Liver (tissue), 9 donors: ENCODE results near the gene BBS7. TPM values are rescaled to one million over a fixed set of nuclear protein-coding genes. Genes with fewer than 3 reads are reported as not detected.

ENCODE experiments used
- DNase-seq: peaks from one replicate; pipeline ENCODE4 v3.0.0-alpha.2; 2017; ENCODE audit warnings: low spot score
- H3K27ac ChIP-seq, 2 donors: one replicate each; pipeline ENCODE4 v1.7.0; 2013; ENCODE audit warnings: inconsistent platforms in 2 of 2, low read length in 2 of 2, control low read depth in 1 of 2, low read depth in 1 of 2, mild to moderate bottlenecking in 1 of 2
- H3K27me3 ChIP-seq, 4 donors: one replicate each; pipeline versions ENCODE4 v1.6.1 to v1.7.0; 2013; ENCODE audit warnings: low read length in 3 of 4, inconsistent platforms in 1 of 4, mild to moderate bottlenecking in 1 of 4, moderate library complexity in 1 of 4; ENCODE audit not compliant: control insufficient read depth in 4 of 4, insufficient read depth in 4 of 4
- H3K36me3 ChIP-seq, 4 donors: one replicate each; pipeline versions ENCODE4 v1.6.1 to v1.7.0; 2013; ENCODE audit warnings: low read length in 3 of 4, mild to moderate bottlenecking in 3 of 4, low read depth in 1 of 4, moderate library complexity in 1 of 4; ENCODE audit not compliant: control insufficient read depth in 4 of 4, insufficient read depth in 3 of 4
- H3K4me1 ChIP-seq, 4 donors: one replicate each; pipeline versions ENCODE4 v1.6.1 to v1.7.0; 2013; ENCODE audit warnings: low read length in 3 of 4, mild to moderate bottlenecking in 3 of 4, moderate library complexity in 1 of 4; ENCODE audit not compliant: control insufficient read depth in 4 of 4, insufficient read depth in 4 of 4
- H3K4me3 ChIP-seq, 3 donors: one replicate each; pipeline versions ENCODE4 v1.6.1 to v1.7.0; 2013; ENCODE audit warnings: low read length in 3 of 3, control low read depth in 1 of 3, low read depth in 1 of 3, mild to moderate bottlenecking in 1 of 3
- H3K9ac ChIP-seq, 2 donors: one replicate each; pipeline ENCODE4 v1.7.0; 2013; ENCODE audit warnings: low read length in 2 of 2, mild to moderate bottlenecking in 2 of 2, moderate library complexity in 2 of 2, control low read depth in 1 of 2, low read depth in 1 of 2
- H3K9me3 ChIP-seq, 4 donors: one replicate each; pipeline versions ENCODE4 v1.6.1 to v1.7.0; 2013; ENCODE audit warnings: low read length in 3 of 4; ENCODE audit not compliant: control insufficient read depth in 4 of 4
- CTCF ChIP-seq: fragments of 150-350 bp; IDR thresholded peaks from 2 replicates; pipeline ENCODE4 v1.5.1; 2017; ENCODE audit warnings: improper control_type of control experiment, low read depth, low read length; ENCODE audit not compliant: missing input control
- EGR1 ChIP-seq, 2 donors: IDR thresholded peaks; 2 replicates each; pipeline ENCODE4 v1.6.1; 2016 to 2018; ENCODE audit warnings: antibody characterized with exemption in 2 of 2, low read depth in 2 of 2
- FOXA1 ChIP-seq: IDR thresholded peaks from 2 replicates; pipeline ENCODE4 v1.6.1; 2016; ENCODE audit warnings: antibody characterized with exemption
- FOXA2 ChIP-seq: IDR thresholded peaks from 2 replicates; pipeline ENCODE4 v1.6.1; 2016; ENCODE audit warnings: antibody characterized with exemption
- GABPA ChIP-seq, 2 donors: IDR thresholded peaks in 1 of 2; conservative IDR thresholded peaks in 1 of 2; 2 replicates each; pipeline ENCODE4 v1.6.1; 2016; ENCODE audit warnings: antibody characterized with exemption in 2 of 2, mild to moderate bottlenecking in 1 of 2, moderate library complexity in 1 of 2
- HNF4A ChIP-seq, 2 donors: conservative IDR thresholded peaks; 2 replicates each; pipeline ENCODE4 v1.6.1; 2016; ENCODE audit warnings: antibody characterized with exemption in 2 of 2, mild to moderate bottlenecking in 2 of 2
- HNF4G ChIP-seq: IDR thresholded peaks from 2 replicates; pipeline ENCODE4 v1.6.1; 2016; ENCODE audit warnings: antibody characterized with exemption
- JUND ChIP-seq, 2 donors: IDR thresholded peaks; 2 replicates each; pipeline ENCODE4 v1.6.1; 2016; ENCODE audit warnings: antibody characterized with exemption in 2 of 2
- MAX ChIP-seq: IDR thresholded peaks from 2 replicates; pipeline ENCODE4 v1.6.1; 2016; ENCODE audit warnings: antibody characterized with exemption
- NR2F2 ChIP-seq: IDR thresholded peaks from 2 replicates; pipeline ENCODE4 v1.6.1; 2016; ENCODE audit warnings: antibody characterized with exemption
- RAD21 ChIP-seq, 2 donors: IDR thresholded peaks; 2 replicates each; pipeline ENCODE4 v1.6.1; 2016; ENCODE audit warnings: antibody characterized with exemption in 2 of 2, mild to moderate bottlenecking in 2 of 2
- REST ChIP-seq: IDR thresholded peaks from 2 replicates; pipeline ENCODE4 v1.6.1; 2016; ENCODE audit warnings: antibody characterized with exemption, mild to moderate bottlenecking
- RXRA ChIP-seq, 2 donors: IDR thresholded peaks; 2 replicates each; pipeline ENCODE4 v1.6.1; 2017 to 2018; ENCODE audit warnings: antibody characterized with exemption in 2 of 2, mild to moderate bottlenecking in 1 of 2
- SP1 ChIP-seq: IDR thresholded peaks from 2 replicates; pipeline ENCODE4 v1.6.1; 2018; ENCODE audit warnings: antibody characterized with exemption, mild to moderate bottlenecking
- TAF1 ChIP-seq: conservative IDR thresholded peaks from 2 replicates; pipeline ENCODE4 v1.6.1; 2016; ENCODE audit warnings: antibody characterized with exemption, mild to moderate bottlenecking
- WGBS: extraction: QIAGEN DNeasy Blood & Tissue Kit; methylation state at CpG from one replicate; pipeline ENCODE4 v1.1.7; 2013; 5-methylcytosine and 5-hydroxymethylcytosine counted together
- polyA plus RNA-seq, 2 donors: library from polyadenylated mRNA; stranded (reverse) in 1 of 2; unstranded in 1 of 2; fragments of 200-250 nt in 1 of 2; fragments of >200 nt in 1 of 2; fragmentation: Nextera tagmentation in 1 of 2; extraction: Ambion mirVana in 1 of 2; gene quantifications; one replicate each; pipeline versions ENCODE4 v1.2.1 to v1.2.3, GENCODE V29; 2013 to 2015
- total RNA-seq, 2 donors: library from RNA; depleted of rRNA; stranded (reverse); fragments of >200 nt; gene quantifications; one replicate each; pipeline ENCODE4 v1.2.3, GENCODE V29; 2014
- TF ChIP-seq, protein P1 (sequence below): IDR thresholded peaks from 2 replicates; pipeline ENCODE4 v1.6.1; 2016; ENCODE audit warnings: antibody characterized with exemption
- TF ChIP-seq, protein P2 (sequence below): IDR thresholded peaks from 2 replicates; pipeline ENCODE4 v1.6.1; 2016; ENCODE audit warnings: antibody characterized with exemption
- donor health status: healthy.
- donor health status: healthy.
- donor health status: healthy.
- donor health status: healthy.
- donor health status: healthy.

BBS7 gene
- total and polyA plus RNA-seq, 4 donors, result 1.8 to 8.4 (median 3.1) TPM

- WGBS, result 92% methylated on average over 1 of the region's 1 CpG
- Histone ChIP-seq H3K27me3 (no peaks in the 10 kb centered on the region), H3K27ac (no peak overlapping the region), H3K36me3 (peaks cover 0 to 9% (median under 1%) of the 10 kb centered on the region in 4 donors), H3K4me1 (peaks cover 4 to 10% (median 10%) of the 10 kb centered on the region in 4 donors), H3K9ac (no peak overlapping the region), H3K4me3 (no peak overlapping the region), H3K9me3 (no peaks in the 10 kb centered on the region)
- no peak for TF ChIP-seq HNF4A (conservative IDR thresholded peaks at IDR 0.05)
- no peak for TF ChIP-seq TAF1
- no peak for TF ChIP-seq RAD21 (IDR thresholded peaks at IDR 0.05)
- no peak for TF ChIP-seq RXRA (IDR thresholded peaks at IDR 0.05)
- TF ChIP-seq JUND (IDR thresholded peaks at IDR 0.05), result no peak
- no peak for TF ChIP-seq CTCF
- no peak for TF ChIP-seq GABPA (IDR thresholded peaks at IDR 0.05 in 1 of 2, conservative IDR thresholded peaks at IDR 0.05 in 1 of 2)
- no peak for TF ChIP-seq EGR1 (IDR thresholded peaks at IDR 0.05; ENCODE audit: low read depth in 2 of 2)
- TF ChIP-seq SP1, result no peak
- no peak for TF ChIP-seq HNF4G
- TF ChIP-seq, protein P1, sequence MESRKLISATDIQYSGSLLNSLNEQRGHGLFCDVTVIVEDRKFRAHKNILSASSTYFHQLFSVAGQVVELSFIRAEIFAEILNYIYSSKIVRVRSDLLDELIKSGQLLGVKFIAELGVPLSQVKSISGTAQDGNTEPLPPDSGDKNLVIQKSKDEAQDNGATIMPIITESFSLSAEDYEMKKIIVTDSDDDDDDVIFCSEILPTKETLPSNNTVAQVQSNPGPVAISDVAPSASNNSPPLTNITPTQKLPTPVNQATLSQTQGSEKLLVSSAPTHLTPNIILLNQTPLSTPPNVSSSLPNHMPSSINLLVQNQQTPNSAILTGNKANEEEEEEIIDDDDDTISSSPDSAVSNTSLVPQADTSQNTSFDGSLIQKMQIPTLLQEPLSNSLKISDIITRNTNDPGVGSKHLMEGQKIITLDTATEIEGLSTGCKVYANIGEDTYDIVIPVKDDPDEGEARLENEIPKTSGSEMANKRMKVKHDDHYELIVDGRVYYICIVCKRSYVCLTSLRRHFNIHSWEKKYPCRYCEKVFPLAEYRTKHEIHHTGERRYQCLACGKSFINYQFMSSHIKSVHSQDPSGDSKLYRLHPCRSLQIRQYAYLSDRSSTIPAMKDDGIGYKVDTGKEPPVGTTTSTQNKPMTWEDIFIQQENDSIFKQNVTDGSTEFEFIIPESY, result no peak
- TF ChIP-seq, protein P2, sequence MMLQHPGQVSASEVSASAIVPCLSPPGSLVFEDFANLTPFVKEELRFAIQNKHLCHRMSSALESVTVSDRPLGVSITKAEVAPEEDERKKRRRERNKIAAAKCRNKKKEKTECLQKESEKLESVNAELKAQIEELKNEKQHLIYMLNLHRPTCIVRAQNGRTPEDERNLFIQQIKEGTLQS, result no peak
- no peak for TF ChIP-seq FOXA2
- TF ChIP-seq FOXA1, result no peak
- no peak for TF ChIP-seq NR2F2
- TF ChIP-seq REST, result no peak
- no peak for TF ChIP-seq MAX
- no peak for DNase-seq
Measured at GRCh38 chr4:121822047-121822446, 48.2 kb downstream of the BBS7 start.
